ENCODE data around the gene CCR4.

- TF ChIP-seq ZNF883 (CRISPR knock-in tag; IDR thresholded peaks at IDR 0.05; ENCODE audit: not compliant biosample characterization) (no peak), ZSCAN29 (CRISPR knock-in tag; conservative IDR thresholded peaks at IDR 0.05) (no peak), HNRNPL (IDR thresholded peaks at IDR 0.05; ENCODE audit: low read depth, low read length) (no peak), TFAP4 (IDR thresholded peaks at IDR 0.05; ENCODE audit: borderline replicate concordance, low read depth) (no peak), ELF3 (CRISPR knock-in tag; IDR thresholded peaks at IDR 0.05) (no peak), ZNF724P (CRISPR knock-in tag; IDR thresholded peaks at IDR 0.05; ENCODE audit: borderline replicate concordance) (no peak), BCL6 (CRISPR knock-in tag; IDR thresholded peaks at IDR 0.05) (no peak)
These were observed 4.3 kb upstream of the CCR4 start for GRCh38 chr3:32946973-32947788.

Data from HepG2 (cell line).